Measurements from ENCODE around the gene CORO6.

- TF ChIP-seq EZH2 (IDR thresholded peaks at IDR 0.05): no peak
- TF ChIP-seq POLR2AphosphoS5 (IDR thresholded peaks at IDR 0.05; ENCODE audit: borderline replicate concordance, low read depth, low read length): no peak
- TF ChIP-seq FOXP2 (optimal IDR thresholded peaks at IDR 0.05; ENCODE audit: control extremely low read depth, extremely low read length, insufficient read depth): no peak
These were observed 56.0 kb downstream of the CORO6 start, which contains the start of gene ABHD15 for GRCh38 chr17:29566473-29567303.
